ENCODE results near the gene KCNJ8. TPM values are rescaled to one million over a fixed set of nuclear protein-coding genes. Genes with fewer than 3 reads are reported as not detected.
"Not testable (repeated sequence)": the region's sequence is repeated elsewhere in the genome, so short reads cannot be mapped to it uniquely, and the experiment has no call there.

KCNJ8 gene
- total RNA-seq, 1 experiment from 2014 or later = 0.22 TPM

DNA sequence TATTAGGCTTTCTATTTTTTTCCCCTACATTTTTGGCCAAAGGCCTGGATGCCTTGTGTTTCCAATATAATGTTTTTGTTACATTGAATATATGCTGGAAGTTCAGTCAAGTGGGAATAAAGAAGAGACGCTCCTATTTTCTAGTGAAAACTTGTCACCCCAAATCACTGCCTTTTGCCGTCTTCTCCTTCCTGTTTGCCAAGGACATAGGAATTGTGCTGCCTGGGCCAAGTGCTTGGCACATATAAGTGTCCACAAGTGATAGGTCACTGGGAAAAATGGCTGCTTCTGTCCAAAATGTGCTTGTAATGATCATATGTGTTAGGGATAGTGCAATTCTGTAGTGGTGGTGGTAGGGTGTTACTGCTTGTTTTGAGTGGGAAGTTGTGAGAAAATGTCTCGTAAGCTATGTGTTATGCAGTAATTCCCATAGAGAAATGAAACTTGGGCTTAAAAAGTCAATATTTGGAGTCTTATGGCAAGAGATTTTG is 11.6 kb upstream of the KCNJ8 start:
- no peak overlapping the region for H3K14ac ChIP-seq (ENCODE audit: insufficient read depth, low read length)
- Mint-ChIP-seq H3K9me3 (peaks cover 3% of the 10 kb centered on the region in 2 experiments; a peak in 3 of 5 replicates), H3K27ac (no peak overlapping the region), H3K27me3 (ENCODE audit: low read depth) (peaks cover 1% of the 10 kb centered on the region; the same call in 1 of the 2 replicates), H3K36me3 (ENCODE audit: insufficient read depth in 1 of 3, low read depth in 3 of 3) (no peaks in the 10 kb centered on the region), H3K4me3 (no peak overlapping the region), H3K4me1 (no peaks in the 10 kb centered on the region)
- TF ChIP-seq, protein P1, sequence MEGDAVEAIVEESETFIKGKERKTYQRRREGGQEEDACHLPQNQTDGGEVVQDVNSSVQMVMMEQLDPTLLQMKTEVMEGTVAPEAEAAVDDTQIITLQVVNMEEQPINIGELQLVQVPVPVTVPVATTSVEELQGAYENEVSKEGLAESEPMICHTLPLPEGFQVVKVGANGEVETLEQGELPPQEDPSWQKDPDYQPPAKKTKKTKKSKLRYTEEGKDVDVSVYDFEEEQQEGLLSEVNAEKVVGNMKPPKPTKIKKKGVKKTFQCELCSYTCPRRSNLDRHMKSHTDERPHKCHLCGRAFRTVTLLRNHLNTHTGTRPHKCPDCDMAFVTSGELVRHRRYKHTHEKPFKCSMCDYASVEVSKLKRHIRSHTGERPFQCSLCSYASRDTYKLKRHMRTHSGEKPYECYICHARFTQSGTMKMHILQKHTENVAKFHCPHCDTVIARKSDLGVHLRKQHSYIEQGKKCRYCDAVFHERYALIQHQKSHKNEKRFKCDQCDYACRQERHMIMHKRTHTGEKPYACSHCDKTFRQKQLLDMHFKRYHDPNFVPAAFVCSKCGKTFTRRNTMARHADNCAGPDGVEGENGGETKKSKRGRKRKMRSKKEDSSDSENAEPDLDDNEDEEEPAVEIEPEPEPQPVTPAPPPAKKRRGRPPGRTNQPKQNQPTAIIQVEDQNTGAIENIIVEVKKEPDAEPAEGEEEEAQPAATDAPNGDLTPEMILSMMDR (conservative IDR thresholded peaks at IDR 0.05) = no peak
- H2BK20ac ChIP-seq (ENCODE audit: low read depth, low read length, poor library complexity, severe bottlenecking) = no peak overlapping the region
- H2AFZ ChIP-seq (ENCODE audit: low read length) = no peak overlapping the region
- H3K4me1 ChIP-seq (ENCODE audit: insufficient read depth, low read length) = no peaks in the 10 kb centered on the region
- no peaks in the 10 kb centered on the region for H3K9me3 ChIP-seq (ENCODE audit: control insufficient read depth, low read depth, low read length)
- H3K18ac ChIP-seq (ENCODE audit: insufficient read length, low read depth, low read length) = no peak overlapping the region
- no CpG with 5 or more reads among the region's 3 CpGs for WGBS (ENCODE audit: extremely low coverage, insufficient read length, low lambda C conversion rate)
- DNase-seq = no peak
- H3K23me2 ChIP-seq (ENCODE audit: insufficient read length, low read depth, low read length, poor library complexity, severe bottlenecking) = no peaks in the 10 kb centered on the region
- H3K9ac ChIP-seq (ENCODE audit: extremely low read depth, insufficient read length, low read length) = no peak overlapping the region
- H2AK5ac ChIP-seq (ENCODE audit: insufficient read length, low read length) = no peak overlapping the region
- no peak overlapping the region for H4K91ac ChIP-seq (ENCODE audit: insufficient read length, low read depth, low read length)
- H3K27me3 ChIP-seq (ENCODE audit: insufficient read depth, low read length) = no peaks in the 10 kb centered on the region
- H3K79me2 ChIP-seq (ENCODE audit: insufficient read depth, low read length) = no peaks in the 10 kb centered on the region
- no peak overlapping the region for H3K4ac ChIP-seq (ENCODE audit: low read depth, low read length)
- no peak overlapping the region for H2BK15ac ChIP-seq (ENCODE audit: low read depth, low read length)
- H3K56ac ChIP-seq (ENCODE audit: insufficient read length, low read depth, low read length) = no peak overlapping the region
- H3K23ac ChIP-seq (ENCODE audit: insufficient read length, low read depth, low read length) = no peak overlapping the region
- H4K5ac ChIP-seq (ENCODE audit: insufficient read length, low read depth, low read length) = no peak overlapping the region
- H2BK12ac ChIP-seq (ENCODE audit: insufficient read length, low read depth, low read length) = no peak overlapping the region
- no peak overlapping the region for H3K4me2 ChIP-seq (ENCODE audit: insufficient read depth, insufficient read length, low read length)
- H3T11ph ChIP-seq (ENCODE audit: low read length) = no peak overlapping the region
- H4K20me1 ChIP-seq (ENCODE audit: control insufficient read depth, insufficient read depth, insufficient read length) = no peaks in the 10 kb centered on the region
- H2BK5ac ChIP-seq (ENCODE audit: insufficient read length, low read length) = no peak overlapping the region
- H3K79me1 ChIP-seq (ENCODE audit: insufficient read depth, low read depth, low read length, poor library complexity, severe bottlenecking) = no peaks in the 10 kb centered on the region
- H2BK120ac ChIP-seq (ENCODE audit: low read depth, low read length, poor library complexity, severe bottlenecking) = no peak overlapping the region
- no peak overlapping the region for H3K27ac ChIP-seq (ENCODE audit: insufficient read length, low read depth, low read length)
- no peak overlapping the region for H4K8ac ChIP-seq (replicated peaks; ENCODE audit: insufficient read length, low read depth, low read length)

DNA sequence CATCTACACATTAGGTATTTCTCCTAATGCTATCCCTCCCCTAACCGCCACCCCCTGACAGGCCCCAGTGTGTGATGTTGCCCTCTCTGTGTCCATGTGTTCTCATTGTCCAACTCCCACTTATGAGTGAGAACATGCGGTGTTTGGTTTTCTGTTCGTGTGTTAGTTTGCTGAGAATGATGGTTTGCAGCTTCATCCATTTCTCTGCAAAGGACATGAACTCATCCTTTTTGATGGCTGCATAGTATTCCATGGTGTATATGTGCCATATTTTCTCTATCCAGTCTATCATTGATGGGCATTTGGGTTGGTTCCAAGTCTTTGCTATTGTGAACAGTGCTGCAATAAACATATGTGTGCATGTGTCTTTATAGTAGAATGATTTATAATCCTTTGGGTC is 8.2 kb upstream of the KCNJ8 start:
- not testable (repeated sequence) for H2BK120ac ChIP-seq (ENCODE audit: low read depth, low read length, poor library complexity, severe bottlenecking)
- WGBS (ENCODE audit: extremely low coverage, insufficient read length, low lambda C conversion rate) = no CpG with 5 or more reads among the region's 3 CpGs

More for the DNA sequence above, 8.2 kb upstream of the KCNJ8 start:
- not testable (repeated sequence) for H2BK12ac ChIP-seq (ENCODE audit: insufficient read length, low read depth, low read length); H3K4me1 Mint-ChIP-seq; H2AK5ac ChIP-seq (ENCODE audit: insufficient read length, low read length); H3K4me1 ChIP-seq (ENCODE audit: insufficient read depth, low read length); H3K56ac ChIP-seq (ENCODE audit: insufficient read length, low read depth, low read length); H3K27me3 Mint-ChIP-seq (ENCODE audit: low read depth); H3K14ac ChIP-seq (ENCODE audit: insufficient read depth, low read length); H4K20me1 ChIP-seq (ENCODE audit: control insufficient read depth, insufficient read depth, insufficient read length); H2BK5ac ChIP-seq (ENCODE audit: insufficient read length, low read length); H3K9me3 ChIP-seq (ENCODE audit: control insufficient read depth, low read depth, low read length); H4K8ac ChIP-seq (replicated peaks; ENCODE audit: insufficient read length, low read depth, low read length); H3K18ac ChIP-seq (ENCODE audit: insufficient read length, low read depth, low read length); H2BK20ac ChIP-seq (ENCODE audit: low read depth, low read length, poor library complexity, severe bottlenecking); H3T11ph ChIP-seq (ENCODE audit: low read length); H3K23ac ChIP-seq (ENCODE audit: insufficient read length, low read depth, low read length); H3K27ac ChIP-seq (ENCODE audit: insufficient read length, low read depth, low read length); H3K4ac ChIP-seq (ENCODE audit: low read depth, low read length); H3K4me3 Mint-ChIP-seq; H3K9me3 Mint-ChIP-seq; H3K79me2 ChIP-seq (ENCODE audit: insufficient read depth, low read length); DNase-seq; H2BK15ac ChIP-seq (ENCODE audit: low read depth, low read length); H3K79me1 ChIP-seq (ENCODE audit: insufficient read depth, low read depth, low read length, poor library complexity, severe bottlenecking); H3K23me2 ChIP-seq (ENCODE audit: insufficient read length, low read depth, low read length, poor library complexity, severe bottlenecking); H3K4me2 ChIP-seq (ENCODE audit: insufficient read depth, insufficient read length, low read length); H3K9ac ChIP-seq (ENCODE audit: extremely low read depth, insufficient read length, low read length); H2AFZ ChIP-seq (ENCODE audit: low read length); H3K36me3 Mint-ChIP-seq (ENCODE audit: insufficient read depth in 1 of 3, low read depth in 3 of 3); H4K5ac ChIP-seq (ENCODE audit: insufficient read length, low read depth, low read length); H3K27me3 ChIP-seq (ENCODE audit: insufficient read depth, low read length); H3K27ac Mint-ChIP-seq; H4K91ac ChIP-seq (ENCODE audit: insufficient read length, low read depth, low read length)
